GM12892 (cell line): ENCODE data around the gene SOX30.

Source experiments
- POLR2A ChIP-seq: IDR thresholded peaks from 2 replicates; pipeline ENCODE4 v1.6.1; 2011; ENCODE audit warnings: low read depth, low read length, control low read depth
- POLR2AphosphoS5 ChIP-seq: IDR thresholded peaks from 2 replicates; pipeline ENCODE4 v1.6.1; 2011; ENCODE audit warnings: low read depth, low read length, control low read depth
- TAF1 ChIP-seq: IDR thresholded peaks from 2 replicates; pipeline ENCODE4 v1.6.1; 2011; ENCODE audit warnings: low read depth, mild to moderate bottlenecking, control low read depth, low read length, borderline replicate concordance

DNA sequence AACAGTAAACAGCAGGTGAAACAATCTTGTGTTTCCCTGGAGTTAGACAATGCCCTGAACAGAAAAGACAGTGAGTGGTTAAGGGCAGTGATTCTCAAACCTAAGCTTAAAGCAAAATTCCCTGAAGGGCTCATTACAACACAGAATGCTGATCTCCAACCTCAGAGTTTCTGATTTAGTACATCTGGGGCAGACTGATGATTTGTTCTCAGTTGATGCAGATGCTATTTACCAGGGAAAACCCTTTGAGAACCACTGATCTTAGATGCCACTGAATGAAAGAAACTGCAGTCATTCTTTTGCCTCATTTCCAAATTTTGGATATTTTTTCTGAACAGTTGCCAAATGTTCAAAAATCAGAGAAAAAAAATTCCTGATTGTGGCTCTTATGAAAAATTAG lies 58.0 kb downstream of the SOX30 start:
- TF ChIP-seq POLR2A (no peak), TAF1 (no peak), POLR2AphosphoS5 (no peak)
